Activated CD4-positive, alpha-beta memory T cell treated with anti-CD3 and anti-CD28 coated beads, Interleukin-2, amount 10 ng/mL, durations not matched to agents 7 days and 5 days (primary cell): ENCODE measurements around the gene SCN4B. TPM values are rescaled to one million over a fixed set of nuclear protein-coding genes. Genes with fewer than 3 reads are reported as not detected.

Experiments
- CTCF ChIA-PET: fragments of 350-600 bp; sonication (Branson Sonifier 250); formaldehyde crosslinking; loops from one replicate; lab custom pipeline; 2021; ENCODE audit warnings: antibody characterized with exemption, inconsistent platforms; lab: Charles Lee
- POLR2A ChIA-PET: fragments of 350-600 bp; sonication (Branson Sonifier 250); formaldehyde crosslinking; loops from one replicate; lab custom pipeline; 2021; ENCODE audit warnings: antibody characterized with exemption; lab: Charles Lee
- DNase-seq: peaks from one replicate; pipeline ENCODE4 v3.0.0-alpha.2; 2020
- H3K27ac Mint-ChIP-seq: one replicate; pipeline ENCODE4 v1.8.0; 2021; ENCODE audit warnings: mild to moderate bottlenecking, mixed read lengths
- H3K27me3 Mint-ChIP-seq: one replicate; pipeline ENCODE4 v1.8.0; 2021; ENCODE audit warnings: mixed read lengths
- H3K36me3 Mint-ChIP-seq: one replicate; pipeline ENCODE4 v1.8.0; 2021; ENCODE audit warnings: low read depth, mixed read lengths
- H3K4me1 Mint-ChIP-seq: one replicate; pipeline ENCODE4 v1.8.0; 2021; ENCODE audit warnings: mixed read lengths
- H3K4me3 Mint-ChIP-seq: one replicate; pipeline ENCODE4 v1.8.0; 2021; ENCODE audit warnings: mild to moderate bottlenecking, mixed read lengths
- H3K9me3 Mint-ChIP-seq: one replicate; pipeline ENCODE4 v1.8.0; 2021; ENCODE audit warnings: mixed read lengths
- total RNA-seq, 2 experiments: library from RNA; stranded (reverse); gene quantifications; one replicate each; pipeline ENCODE4 v1.2.3, GENCODE V29; 2021

SCN4B gene
- total RNA-seq, 2 experiments from 2014 or later, result 0.28 TPM; not detected in 1

- Mint-ChIP-seq H3K36me3 (no peaks in the 10 kb centered on the region), H3K4me3 (no peak overlapping the region), H3K27ac (no peak overlapping the region), H3K27me3 (peaks cover 37% of the 10 kb centered on the region), H3K9me3 (no peaks in the 10 kb centered on the region), H3K4me1 (no peaks in the 10 kb centered on the region)
- ChIA-PET CTCF (interaction anchor here (1.4 kb wide), 1 partner anchor 160 kb away, joined by 3 read pairs; no protein-coding TSS in a partner anchor), POLR2A (no interaction called here)
- no peak for DNase-seq
Observed at GRCh38 chr11:118135051-118135795, 17.4 kb downstream of the SCN4B start.

- ChIA-PET CTCF (interaction anchor here (0.9 to 1.2 kb wide), 3 partner anchors 10 to 38 kb away, joined by 3 to 5 read pairs (median 3); no protein-coding TSS in a partner anchor), POLR2A (no interaction called here)
- DNase-seq, result no peak
- Mint-ChIP-seq H3K36me3 (no peaks in the 10 kb centered on the region), H3K4me1 (peaks cover 2% of the 10 kb centered on the region), H3K9me3 (no peaks in the 10 kb centered on the region), H3K27ac (no peak overlapping the region), H3K27me3 (peaks cover 34% of the 10 kb centered on the region), H3K4me3 (no peak overlapping the region)
Observed at GRCh38 chr11:118133816-118134215, 18.8 kb downstream of the SCN4B start.

- Mint-ChIP-seq H3K27me3 (peaks cover 31% of the 10 kb centered on the region), H3K4me3 (no peak overlapping the region), H3K27ac (no peak overlapping the region), H3K36me3 (no peaks in the 10 kb centered on the region), H3K9me3 (no peaks in the 10 kb centered on the region), H3K4me1 (peaks cover 2% of the 10 kb centered on the region)
- CTCF ChIA-PET, result interaction anchor here (1.0 kb wide), 1 partner anchor 11 kb away, joined by 3 read pairs; no protein-coding TSS in a partner anchor
- POLR2A ChIA-PET, result no interaction called here
- DNase-seq, result no peak
Observed at GRCh38 chr11:118132385-118133151, 20.1 kb downstream of the SCN4B start.

- H3K9me3 Mint-ChIP-seq, result no peaks in the 10 kb centered on the region
- ChIA-PET CTCF (interaction anchor here (0.6 kb wide), 1 partner anchor 353 kb away, joined by 3 read pairs; no protein-coding TSS in a partner anchor), POLR2A (interaction anchor here (0.6 kb wide), 1 partner anchor 143 kb away, joined by 3 read pairs; no protein-coding TSS in a partner anchor)
Observed at GRCh38 chr11:118129471-118130172, 23.0 kb downstream of the SCN4B start.

GRCh38 chr11:118128721-118129470 is 23.7 kb downstream of the SCN4B start:
- POLR2A ChIA-PET, result no interaction called here
- CTCF ChIA-PET, result interaction anchor here (0.6 kb wide), 1 partner anchor 354 kb away, joined by 3 read pairs; no protein-coding TSS in a partner anchor
- no peaks in the 10 kb centered on the region for H3K9me3 Mint-ChIP-seq
- H3K4me1 Mint-ChIP-seq, result peaks cover 5% of the 10 kb centered on the region
- H3K36me3 Mint-ChIP-seq, result no peaks in the 10 kb centered on the region
- H3K4me3 Mint-ChIP-seq, result no peak overlapping the region
- no peak for DNase-seq
- no peak overlapping the region for H3K27ac Mint-ChIP-seq
- H3K27me3 Mint-ChIP-seq, result peaks cover 25% of the 10 kb centered on the region

More at GRCh38 chr11:118129471-118130172, 23.0 kb downstream of the SCN4B start:
- Mint-ChIP-seq H3K4me1 (peaks cover 5% of the 10 kb centered on the region), H3K36me3 (no peaks in the 10 kb centered on the region), H3K4me3 (no peak overlapping the region), H3K27ac (no peak overlapping the region), H3K27me3 (peaks cover 31% of the 10 kb centered on the region)
- no peak for DNase-seq

GRCh38 chr11:118128310-118128709 is 24.3 kb downstream of the SCN4B start:
- ChIA-PET POLR2A (no interaction called here), CTCF (no interaction called here)
- Mint-ChIP-seq H3K27me3 (peaks cover 23% of the 10 kb centered on the region), H3K27ac (no peak overlapping the region), H3K4me1 (peaks cover 5% of the 10 kb centered on the region), H3K9me3 (no peaks in the 10 kb centered on the region), H3K36me3 (no peaks in the 10 kb centered on the region), H3K4me3 (no peak overlapping the region)
- no peak for DNase-seq

GRCh38 chr11:118126082-118126838 is 26.4 kb downstream of the SCN4B start:
- CTCF ChIA-PET, result interaction anchor here (0.6 to 1.3 kb wide), 2 partner anchors 19 to 26 kb away, joined by 3 read pairs; partner anchors contain the start of gene SCN4B
- Mint-ChIP-seq H3K9me3 (no peaks in the 10 kb centered on the region), H3K4me3 (no peak overlapping the region), H3K27me3 (peaks cover 21% of the 10 kb centered on the region), H3K27ac (no peak overlapping the region), H3K36me3 (no peaks in the 10 kb centered on the region), H3K4me1 (peaks cover 5% of the 10 kb centered on the region)
- POLR2A ChIA-PET, result no interaction called here
- no peak for DNase-seq

GRCh38 chr11:118124929-118125535 is 27.6 kb downstream of the SCN4B start:
- ChIA-PET POLR2A (no interaction called here), CTCF (interaction anchor here (1.6 kb wide), 1 partner anchor 46 kb away, joined by 7 read pairs; no protein-coding TSS in a partner anchor)

GRCh38 chr11:118120793-118121192 is 31.8 kb downstream of the SCN4B start:
- no peak overlapping the region for H3K27ac Mint-ChIP-seq
- no peak for DNase-seq
- H3K4me1 Mint-ChIP-seq, result no peaks in the 10 kb centered on the region
- H3K36me3 Mint-ChIP-seq, result no peaks in the 10 kb centered on the region
- H3K9me3 Mint-ChIP-seq, result no peaks in the 10 kb centered on the region
- H3K4me3 Mint-ChIP-seq, result no peak overlapping the region
- peaks cover 16% of the 10 kb centered on the region for H3K27me3 Mint-ChIP-seq
- ChIA-PET CTCF (no interaction called here), POLR2A (no interaction called here)

More at GRCh38 chr11:118124929-118125535, 27.6 kb downstream of the SCN4B start:
- H3K27ac Mint-ChIP-seq, result no peak overlapping the region
- no peak overlapping the region for H3K4me3 Mint-ChIP-seq
- no peaks in the 10 kb centered on the region for H3K9me3 Mint-ChIP-seq
- DNase-seq, result no peak
- peaks cover 19% of the 10 kb centered on the region for H3K27me3 Mint-ChIP-seq
- H3K4me1 Mint-ChIP-seq, result peaks cover 5% of the 10 kb centered on the region
- H3K36me3 Mint-ChIP-seq, result no peaks in the 10 kb centered on the region

- POLR2A ChIA-PET, result no interaction called here
- Mint-ChIP-seq H3K27ac (no peak overlapping the region), H3K36me3 (no peaks in the 10 kb centered on the region), H3K4me3 (no peak overlapping the region), H3K4me1 (peaks cover 14% of the 10 kb centered on the region), H3K27me3 (peaks cover 21% of the 10 kb centered on the region), H3K9me3 (no peaks in the 10 kb centered on the region)
- CTCF ChIA-PET, result interaction anchor here (1.3 to 1.4 kb wide), 2 partner anchors 53 to 309 kb away, joined by 3 read pairs; no protein-coding TSS in a partner anchor
- DNase-seq, result no peak
Observed at GRCh38 chr11:118117790-118118601, 34.6 kb downstream of the SCN4B start.
